GM18870 (cell line): ENCODE results near the gene KRTAP25-1.

Experiments
- ATAC-seq: cut with Tn5 transposase; IDR thresholded peaks from one replicate; pipeline ENCODE4 v1.9.1; 2021; ENCODE audit warnings: moderate library complexity; ENCODE audit not compliant: unreplicated experiment

KRTAP25-1 gene

DNA sequence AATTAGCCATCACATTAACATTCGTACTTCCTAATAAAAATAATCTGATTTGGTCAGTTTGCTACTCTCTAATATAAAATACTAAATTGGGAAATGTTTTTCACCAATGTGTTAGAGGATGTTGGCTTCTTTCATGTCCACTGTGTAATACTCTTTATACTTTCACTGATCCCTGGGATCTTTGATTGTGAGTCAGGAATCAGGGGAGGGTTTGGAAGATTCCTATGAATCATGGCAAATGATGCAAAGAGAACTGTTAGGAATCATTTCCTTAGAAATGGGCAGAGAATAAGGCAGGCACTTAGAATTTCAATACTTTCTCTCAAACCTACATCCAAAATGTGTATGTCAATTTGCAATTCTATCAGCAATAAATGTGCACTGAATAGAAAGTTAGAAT lies 37.5 kb downstream of the KRTAP25-1 start:
- no peak for ATAC-seq

DNA sequence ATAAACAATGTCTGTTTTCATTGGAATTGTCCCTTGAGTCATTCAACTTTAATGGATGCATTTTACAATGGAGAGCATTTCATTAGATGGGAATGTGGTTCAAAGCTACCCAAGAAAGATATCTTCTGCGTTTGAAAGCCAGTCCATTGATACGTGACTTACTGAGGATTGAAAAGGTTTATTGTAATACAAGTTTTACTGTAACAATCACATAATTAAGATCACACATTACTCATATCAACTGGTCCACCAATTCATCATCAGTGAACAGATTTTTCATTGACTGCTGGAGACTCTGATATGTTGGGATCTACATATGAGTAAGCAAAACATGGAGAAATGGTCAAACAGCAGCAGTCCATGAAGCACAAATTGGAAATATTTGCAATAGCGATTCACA lies 39.4 kb downstream of the KRTAP25-1 start:
- ATAC-seq: no peak

DNA sequence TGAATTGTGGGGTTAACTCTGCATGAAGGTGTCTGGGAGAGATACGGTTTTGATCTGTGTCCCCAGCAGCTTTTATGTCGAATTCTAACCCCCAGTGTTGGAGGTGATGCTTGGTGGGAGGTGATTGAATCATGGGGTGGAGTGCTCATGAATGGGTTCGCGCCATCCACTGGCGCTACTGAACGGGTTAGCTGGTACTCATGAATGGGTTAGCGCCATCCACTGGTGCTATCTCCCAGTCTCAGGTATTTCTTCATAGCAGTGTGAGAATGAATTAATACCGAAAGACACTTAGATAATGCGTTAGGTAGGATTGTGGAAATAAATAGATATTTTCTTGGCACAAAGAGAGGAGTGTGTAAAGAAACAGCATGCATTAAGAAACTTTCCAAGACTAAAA lies 40.5 kb downstream of the KRTAP25-1 start:
- ATAC-seq: no peak

DNA sequence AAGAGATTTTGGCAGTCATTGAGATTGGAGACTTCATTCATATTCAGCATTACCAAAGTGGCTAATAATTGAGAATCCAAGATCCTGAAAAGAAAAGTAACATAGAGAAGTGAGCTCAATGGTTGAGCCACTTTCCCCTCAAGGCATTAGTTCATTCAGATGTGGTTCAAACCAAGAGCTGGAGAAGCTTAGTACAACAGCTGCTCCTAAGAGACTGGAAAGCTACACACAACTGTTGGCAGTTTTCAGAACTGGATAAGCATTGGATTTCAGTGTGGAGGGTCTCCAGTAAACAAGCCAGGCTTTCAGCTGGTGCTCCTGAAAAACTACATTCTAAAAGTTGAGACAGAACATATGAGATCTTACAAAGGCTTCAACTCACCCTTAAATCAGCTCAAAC lies 44.3 kb downstream of the KRTAP25-1 start:
- no peak for ATAC-seq

DNA sequence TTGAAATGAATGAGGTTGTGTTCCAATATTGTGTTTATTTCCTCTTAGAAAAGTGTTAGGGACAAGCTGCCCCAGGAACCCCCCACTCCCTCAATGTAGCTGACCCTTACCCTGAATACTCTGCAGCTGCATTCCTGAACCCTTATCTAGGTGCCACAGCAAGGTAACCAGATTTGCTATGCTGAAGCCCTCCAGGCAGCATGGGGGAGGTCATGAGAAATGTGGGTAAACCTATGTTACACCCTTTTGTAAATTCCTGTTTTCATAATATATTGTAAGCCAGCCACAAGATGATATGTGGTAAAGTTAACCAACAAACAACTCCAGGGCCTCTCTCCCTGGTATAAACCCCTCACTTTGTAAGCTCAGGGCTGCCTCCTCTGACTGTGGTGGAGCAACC lies 45.6 kb downstream of the KRTAP25-1 start:
- no peak for ATAC-seq

DNA sequence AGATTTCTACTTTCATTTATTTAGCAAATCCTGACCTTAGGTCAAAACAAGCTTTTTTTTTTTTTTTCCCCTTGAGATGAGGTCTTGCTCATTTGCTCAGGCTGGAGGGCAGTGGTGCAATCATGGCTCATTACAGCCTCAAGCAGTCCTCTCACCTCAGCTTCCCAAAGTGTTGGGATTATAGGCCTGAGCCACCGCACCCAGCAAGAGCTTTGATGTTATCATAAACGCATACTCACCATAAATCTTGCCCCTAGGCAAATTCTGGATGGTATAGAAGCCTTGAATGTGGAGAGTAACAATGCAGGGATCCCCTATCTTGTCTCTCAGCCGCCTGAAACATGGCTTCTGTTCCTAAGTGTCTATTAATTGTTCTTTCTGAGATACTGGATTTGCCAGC lies 48.7 kb downstream of the KRTAP25-1 start:
- no peak for ATAC-seq
